ENCODE measurements around the gene MAPK14.

- no peak for TF ChIP-seq EZH2 (IDR thresholded peaks at IDR 0.05; ENCODE audit: borderline replicate concordance, low read depth, low read length, poor library complexity, severe bottlenecking)
- TF ChIP-seq CTCF (conservative IDR thresholded peaks at IDR 0.05; ENCODE audit: low read depth, low read length): peak; percentile 97
Observed at GRCh38 chr6:36094753-36095496, 67.3 kb downstream of the MAPK14 start.

Data from A673 (cell line).